SK-N-SH treated with all-trans-retinoic acid at 6 μM for 48 hours (cell line): ENCODE results near the gene PIP5K1C.

Source experiments
- ATAC-seq: fragments of 200-7000 bp; cut with Tn5 transposase; 3 replicates; pipeline ENCODE4 v1.9.1; 2020; ENCODE audit warnings: mild to moderate bottlenecking, moderate library complexity
- ARNTL ChIP-seq: fragments of 450-650 bp; formaldehyde crosslinking; IDR thresholded peaks from 2 replicates; pipeline ENCODE4 v1.5.0; 2020; ENCODE audit warnings: low read depth, mild to moderate bottlenecking, moderate library complexity, borderline replicate concordance
- BACH2 ChIP-seq: fragments of 250-450 bp; sonication (Bioruptor Pico); IDR thresholded peaks from 2 replicates; pipeline ENCODE4 v1.9.0; 2021; ENCODE audit warnings: mild to moderate bottlenecking, borderline replicate concordance
- CSDC2 ChIP-seq: fragments of 250-450 bp; sonication (Bioruptor Pico); IDR thresholded peaks from 2 replicates; pipeline ENCODE4 v1.5.0; 2020; ENCODE audit warnings: mild to moderate bottlenecking, moderate library complexity
- CSRNP3 ChIP-seq: fragments of 250-450 bp; sonication (Bioruptor Pico); IDR thresholded peaks from 2 replicates; pipeline ENCODE4 v1.5.1; 2021; ENCODE audit warnings: mild to moderate bottlenecking, moderate library complexity
- ESRRG ChIP-seq: fragments of 250-450 bp; sonication (Bioruptor Pico); IDR thresholded peaks from 2 replicates; pipeline ENCODE4 v1.6.1; 2021; ENCODE audit warnings: mild to moderate bottlenecking
- GLIS3 ChIP-seq: fragments of 250-450 bp; sonication (Bioruptor Pico); IDR thresholded peaks from 2 replicates; pipeline ENCODE4 v1.5.0; 2020; ENCODE audit warnings: mild to moderate bottlenecking, moderate library complexity
- ISL1 ChIP-seq: fragments of 250-450 bp; sonication (Bioruptor Pico); IDR thresholded peaks from 2 replicates; pipeline ENCODE4 v2.1.2; 2022; ENCODE audit warnings: mild to moderate bottlenecking, moderate library complexity
- OSR1 ChIP-seq: fragments of 250-450 bp; sonication (Bioruptor Pico); IDR thresholded peaks from 2 replicates; pipeline ENCODE4 v1.8.0; 2022; ENCODE audit warnings: moderate library complexity, mild to moderate bottlenecking, inconsistent platforms
- PATZ1 ChIP-seq: fragments of 250-450 bp; sonication (Bioruptor Pico); IDR thresholded peaks from 2 replicates; pipeline ENCODE4 v1.8.0; 2020; ENCODE audit warnings: mild to moderate bottlenecking, moderate library complexity, borderline replicate concordance
- POU6F1 ChIP-seq: fragments of 250-450 bp; sonication (Bioruptor Pico); IDR thresholded peaks from 2 replicates; pipeline ENCODE4 v1.8.0; 2021; ENCODE audit warnings: low read depth, mild to moderate bottlenecking, moderate library complexity, borderline replicate concordance
- PPARA ChIP-seq: fragments of 250-450 bp; sonication (Bioruptor Pico); IDR thresholded peaks from 2 replicates; pipeline ENCODE4 v1.5.0; 2020; ENCODE audit warnings: mild to moderate bottlenecking, borderline replicate concordance
- SNAI2 ChIP-seq: fragments of 250-450 bp; sonication (Bioruptor Pico); IDR thresholded peaks from 2 replicates; pipeline ENCODE4 v1.5.0; 2020; ENCODE audit warnings: mild to moderate bottlenecking, moderate library complexity
- TCF4 ChIP-seq: fragments of 250-450 bp; sonication (Bioruptor Pico); IDR thresholded peaks from 2 replicates; pipeline ENCODE4 v1.8.0; 2021; ENCODE audit warnings: mild to moderate bottlenecking, moderate library complexity, borderline replicate concordance
- TOX ChIP-seq: fragments of 250-450 bp; sonication (Bioruptor Pico); IDR thresholded peaks from 2 replicates; pipeline ENCODE4 v1.8.0; 2021; ENCODE audit warnings: mild to moderate bottlenecking, moderate library complexity, borderline replicate concordance
- ZC3H10 ChIP-seq: fragments of 250-450 bp; sonication (Bioruptor Pico); IDR thresholded peaks from 2 replicates; pipeline ENCODE4 v1.5.1; 2021; ENCODE audit warnings: mild to moderate bottlenecking, moderate library complexity
- ZFP3 ChIP-seq: fragments of 250-450 bp; sonication (Bioruptor Pico); IDR thresholded peaks from 2 replicates; pipeline ENCODE4 v1.5.0; 2020; ENCODE audit warnings: mild to moderate bottlenecking, moderate library complexity
- ZNF565 ChIP-seq: fragments of 450-650 bp; formaldehyde crosslinking; conservative IDR thresholded peaks from 2 replicates; pipeline ENCODE4 v1.5.0; 2020; ENCODE audit warnings: low read depth, mild to moderate bottlenecking, moderate library complexity
- ZNF70 ChIP-seq: fragments of 450-650 bp; formaldehyde crosslinking; IDR thresholded peaks from 2 replicates; pipeline ENCODE4 v1.5.0; 2020; ENCODE audit warnings: mild to moderate bottlenecking, moderate library complexity
- ZNF8 ChIP-seq: fragments of 450-650 bp; formaldehyde crosslinking; IDR thresholded peaks from 2 replicates; pipeline ENCODE4 v1.5.0; 2020; ENCODE audit warnings: mild to moderate bottlenecking, moderate library complexity
- TF ChIP-seq, protein P1 (sequence below): fragments of 250-450 bp; sonication (Bioruptor Pico); IDR thresholded peaks from 2 replicates; pipeline ENCODE4 v1.5.1; 2020; ENCODE audit warnings: low read depth, mild to moderate bottlenecking, moderate library complexity

PIP5K1C gene

DNA sequence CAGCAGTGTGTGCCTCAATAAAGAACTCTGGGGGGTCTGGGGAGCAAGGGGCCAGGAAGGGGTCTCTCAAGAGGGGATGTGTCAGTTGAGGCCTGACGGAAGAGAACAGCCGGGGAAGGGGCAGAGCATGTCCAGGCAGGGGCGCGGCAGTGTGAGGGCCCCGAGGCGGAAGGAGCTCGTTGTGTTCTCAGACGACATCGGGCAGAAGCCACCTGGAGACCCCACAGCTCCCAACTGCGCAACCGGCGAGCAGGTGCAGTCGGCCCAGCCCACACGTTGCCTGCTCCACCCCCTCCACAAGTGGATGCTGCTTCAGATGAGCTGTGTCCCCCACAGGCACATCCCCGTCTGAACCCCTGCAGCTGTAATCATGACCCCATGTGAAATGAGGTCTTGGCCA, 78.6 kb downstream of the PIP5K1C start:
- ATAC-seq, result no peak
- TF ChIP-seq, protein P1, sequence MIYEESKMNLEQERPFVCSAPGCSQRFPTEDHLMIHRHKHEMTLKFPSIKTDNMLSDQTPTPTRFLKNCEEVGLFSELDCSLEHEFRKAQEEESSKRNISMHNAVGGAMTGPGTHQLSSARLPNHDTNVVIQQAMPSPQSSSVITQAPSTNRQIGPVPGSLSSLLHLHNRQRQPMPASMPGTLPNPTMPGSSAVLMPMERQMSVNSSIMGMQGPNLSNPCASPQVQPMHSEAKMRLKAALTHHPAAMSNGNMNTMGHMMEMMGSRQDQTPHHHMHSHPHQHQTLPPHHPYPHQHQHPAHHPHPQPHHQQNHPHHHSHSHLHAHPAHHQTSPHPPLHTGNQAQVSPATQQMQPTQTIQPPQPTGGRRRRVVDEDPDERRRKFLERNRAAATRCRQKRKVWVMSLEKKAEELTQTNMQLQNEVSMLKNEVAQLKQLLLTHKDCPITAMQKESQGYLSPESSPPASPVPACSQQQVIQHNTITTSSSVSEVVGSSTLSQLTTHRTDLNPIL (CRISPR knock-in tag), result no peak
- TF ChIP-seq ISL1, result no peak
- no peak for TF ChIP-seq CSDC2 (CRISPR knock-in tag)
- TF ChIP-seq ZC3H10 (CRISPR knock-in tag), result no peak
- TF ChIP-seq ZFP3 (CRISPR knock-in tag), result no peak

DNA sequence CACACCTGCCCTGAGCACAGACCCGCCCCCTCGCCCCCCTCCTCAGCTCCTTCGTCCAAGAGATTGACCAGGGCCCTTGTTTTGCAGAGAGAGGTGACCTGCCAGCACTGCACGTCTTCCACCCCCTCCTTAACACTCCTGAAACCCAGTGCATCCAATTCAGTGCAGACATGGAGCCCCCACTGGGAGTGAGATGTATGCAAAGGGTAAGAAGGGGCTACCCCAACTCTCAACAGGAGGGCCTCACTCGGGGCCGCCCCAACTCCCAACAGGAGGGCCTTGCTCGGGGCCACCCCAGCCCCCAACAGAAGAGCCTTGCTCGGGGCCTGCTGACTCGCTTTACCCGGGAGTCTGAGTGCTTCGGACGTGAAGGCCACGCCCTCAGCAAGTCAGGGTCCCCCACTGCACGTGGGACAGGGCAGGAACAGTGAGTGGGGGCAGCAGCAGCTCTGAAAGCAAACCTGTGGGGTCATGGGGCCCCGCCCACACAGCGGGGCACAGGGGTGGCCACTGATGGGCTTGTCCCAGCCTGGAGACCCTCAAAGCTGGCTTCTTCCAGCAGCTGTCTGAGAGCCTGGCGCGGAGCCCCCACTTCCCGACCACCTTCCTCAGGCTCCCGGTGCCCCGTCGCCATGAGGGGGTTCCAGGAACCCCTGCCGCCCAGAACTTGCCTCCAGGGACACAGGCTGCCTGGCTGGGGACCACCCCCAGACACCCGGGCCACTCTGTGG, 79.3 kb downstream of the PIP5K1C start:
- TF ChIP-seq ESRRG (CRISPR knock-in tag) (no peak), ISL1 (no peak), POU6F1 (CRISPR knock-in tag) (no peak), TCF4 (CRISPR knock-in tag) (no peak), ZNF70 (CRISPR knock-in tag) (no peak), BACH2 (no peak), ZFP3 (CRISPR knock-in tag) (no peak), TOX (CRISPR knock-in tag) (no peak), GLIS3 (no peak), PPARA (no peak), SNAI2 (CRISPR knock-in tag) (no peak), CSRNP3 (no peak), ZNF8 (CRISPR knock-in tag) (no peak), ZNF565 (CRISPR knock-in tag) (no peak), OSR1 (CRISPR knock-in tag) (no peak), CSDC2 (CRISPR knock-in tag) (no peak), ARNTL (no peak)
- TF ChIP-seq, protein P1 (CRISPR knock-in tag), result no peak
- ATAC-seq, result no peak

- TF ChIP-seq GLIS3 (no peak), PATZ1 (no peak), CSRNP3 (no peak), CSDC2 (CRISPR knock-in tag) (no peak), ISL1 (no peak)
- no peak; the same call in 2 of the 3 replicates for ATAC-seq
These were observed 80.0 kb downstream of the PIP5K1C start for GRCh38 chr19:3620145-3620816.
